ENCODE data around the gene IL16.
"Not testable (repeated sequence)": the region's sequence is repeated elsewhere in the genome, so short reads cannot be mapped to it uniquely, and the experiment has no call there.

IL16 gene

DNA sequence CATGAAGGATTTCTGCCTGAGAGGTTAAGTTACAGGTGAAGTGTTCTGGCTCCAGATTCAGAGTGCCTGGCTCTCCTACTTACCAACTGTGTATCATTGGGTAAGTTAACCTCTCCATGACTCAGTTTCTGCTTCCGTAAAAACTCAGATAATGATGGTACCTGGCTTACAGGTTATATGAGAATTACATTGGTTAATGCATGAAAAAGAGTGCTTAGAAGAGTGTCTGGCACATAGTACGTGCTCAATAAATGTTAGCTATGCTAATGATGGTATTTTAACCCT, 38.8 kb upstream of the IL16 start:
- no peak for TF ChIP-seq ZFX (IDR thresholded peaks at IDR 0.05; ENCODE audit: borderline replicate concordance)
- TF ChIP-seq, protein P1, sequence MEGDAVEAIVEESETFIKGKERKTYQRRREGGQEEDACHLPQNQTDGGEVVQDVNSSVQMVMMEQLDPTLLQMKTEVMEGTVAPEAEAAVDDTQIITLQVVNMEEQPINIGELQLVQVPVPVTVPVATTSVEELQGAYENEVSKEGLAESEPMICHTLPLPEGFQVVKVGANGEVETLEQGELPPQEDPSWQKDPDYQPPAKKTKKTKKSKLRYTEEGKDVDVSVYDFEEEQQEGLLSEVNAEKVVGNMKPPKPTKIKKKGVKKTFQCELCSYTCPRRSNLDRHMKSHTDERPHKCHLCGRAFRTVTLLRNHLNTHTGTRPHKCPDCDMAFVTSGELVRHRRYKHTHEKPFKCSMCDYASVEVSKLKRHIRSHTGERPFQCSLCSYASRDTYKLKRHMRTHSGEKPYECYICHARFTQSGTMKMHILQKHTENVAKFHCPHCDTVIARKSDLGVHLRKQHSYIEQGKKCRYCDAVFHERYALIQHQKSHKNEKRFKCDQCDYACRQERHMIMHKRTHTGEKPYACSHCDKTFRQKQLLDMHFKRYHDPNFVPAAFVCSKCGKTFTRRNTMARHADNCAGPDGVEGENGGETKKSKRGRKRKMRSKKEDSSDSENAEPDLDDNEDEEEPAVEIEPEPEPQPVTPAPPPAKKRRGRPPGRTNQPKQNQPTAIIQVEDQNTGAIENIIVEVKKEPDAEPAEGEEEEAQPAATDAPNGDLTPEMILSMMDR (IDR thresholded peaks at IDR 0.05), result no peak
- H3K27ac ChIP-seq, result no peak overlapping the region

- not testable (repeated sequence) for H3K27ac ChIP-seq
Measured at GRCh38 chr15:81158561-81158960, 38.1 kb upstream of the IL16 start.

DNA sequence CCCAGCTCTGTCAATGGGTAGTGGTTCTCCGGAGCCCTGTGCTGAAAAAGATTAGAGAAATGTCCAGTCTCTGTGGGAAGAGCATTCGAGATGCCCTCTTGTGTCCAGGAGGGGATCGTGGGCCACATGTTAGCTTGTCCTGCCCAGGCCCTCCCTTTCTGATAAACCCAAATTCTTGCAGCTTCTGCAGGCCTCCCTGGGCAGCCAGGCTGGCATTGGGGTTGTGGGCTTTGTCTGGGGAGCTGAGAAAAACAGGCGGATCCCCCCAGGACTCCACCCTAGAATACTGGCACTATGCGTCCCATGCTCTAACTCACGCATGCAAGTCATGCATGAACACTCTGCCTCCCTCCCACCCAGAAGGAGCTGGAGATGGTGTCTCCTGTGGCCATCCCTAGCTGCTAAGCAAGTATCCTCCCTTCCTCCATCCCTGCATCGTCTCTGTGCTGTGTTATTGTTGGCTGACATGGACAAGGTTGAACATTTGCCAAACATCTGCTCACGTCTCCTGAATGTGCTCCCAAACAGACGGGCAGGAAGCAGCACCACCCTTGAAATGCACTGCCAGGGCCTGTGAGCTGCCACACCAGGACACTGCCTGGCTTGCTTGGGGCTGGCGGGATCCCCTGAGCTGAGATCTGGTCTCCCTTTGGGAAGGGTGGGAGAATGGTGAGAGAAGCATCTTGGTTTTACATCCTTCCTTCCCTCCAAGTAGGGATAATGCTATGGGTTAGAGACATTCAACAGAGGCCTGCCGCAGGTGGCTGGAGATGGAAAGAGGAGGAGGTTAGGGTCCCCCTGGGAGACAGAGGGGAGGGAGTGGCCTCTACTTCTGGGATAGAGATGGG, 36.1 kb upstream of the IL16 start:
- no peak overlapping the region for H3K27ac ChIP-seq
- TF ChIP-seq, protein P1 (IDR thresholded peaks at IDR 0.05), result no peak
- no peak for TF ChIP-seq ZFX (IDR thresholded peaks at IDR 0.05; ENCODE audit: borderline replicate concordance)

- TF ChIP-seq ZFX (IDR thresholded peaks at IDR 0.05; ENCODE audit: borderline replicate concordance), result no peak
- TF ChIP-seq, protein P1 (IDR thresholded peaks at IDR 0.05), result no peak
- no peak overlapping the region for H3K27ac ChIP-seq
Measured at GRCh38 chr15:81161160-81161673, 35.5 kb upstream of the IL16 start.

DNA sequence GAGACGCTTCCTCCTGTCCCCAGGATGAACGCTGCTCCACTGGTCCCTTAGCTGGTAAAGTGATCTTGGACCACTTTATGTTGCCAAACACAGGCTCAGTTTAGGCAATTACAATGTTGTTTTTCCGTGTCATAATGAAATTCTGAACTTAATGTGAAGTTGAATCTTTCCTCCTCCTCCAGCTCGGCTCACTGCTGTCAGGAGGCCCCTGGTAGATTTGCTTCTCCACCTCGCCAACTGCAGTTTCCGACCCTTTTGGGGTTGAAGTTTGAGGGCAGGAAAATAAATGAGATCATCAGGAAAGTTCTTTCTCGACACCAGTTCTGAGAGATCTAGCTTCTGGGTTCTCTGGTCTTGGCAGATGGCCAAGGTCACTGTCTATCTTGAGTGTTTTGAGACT, 34.8 kb upstream of the IL16 start:
- TF ChIP-seq, protein P1 (IDR thresholded peaks at IDR 0.05), result no peak
- TF ChIP-seq ZFX (IDR thresholded peaks at IDR 0.05; ENCODE audit: borderline replicate concordance), result no peak
- H3K27ac ChIP-seq, result no peak overlapping the region

DNA sequence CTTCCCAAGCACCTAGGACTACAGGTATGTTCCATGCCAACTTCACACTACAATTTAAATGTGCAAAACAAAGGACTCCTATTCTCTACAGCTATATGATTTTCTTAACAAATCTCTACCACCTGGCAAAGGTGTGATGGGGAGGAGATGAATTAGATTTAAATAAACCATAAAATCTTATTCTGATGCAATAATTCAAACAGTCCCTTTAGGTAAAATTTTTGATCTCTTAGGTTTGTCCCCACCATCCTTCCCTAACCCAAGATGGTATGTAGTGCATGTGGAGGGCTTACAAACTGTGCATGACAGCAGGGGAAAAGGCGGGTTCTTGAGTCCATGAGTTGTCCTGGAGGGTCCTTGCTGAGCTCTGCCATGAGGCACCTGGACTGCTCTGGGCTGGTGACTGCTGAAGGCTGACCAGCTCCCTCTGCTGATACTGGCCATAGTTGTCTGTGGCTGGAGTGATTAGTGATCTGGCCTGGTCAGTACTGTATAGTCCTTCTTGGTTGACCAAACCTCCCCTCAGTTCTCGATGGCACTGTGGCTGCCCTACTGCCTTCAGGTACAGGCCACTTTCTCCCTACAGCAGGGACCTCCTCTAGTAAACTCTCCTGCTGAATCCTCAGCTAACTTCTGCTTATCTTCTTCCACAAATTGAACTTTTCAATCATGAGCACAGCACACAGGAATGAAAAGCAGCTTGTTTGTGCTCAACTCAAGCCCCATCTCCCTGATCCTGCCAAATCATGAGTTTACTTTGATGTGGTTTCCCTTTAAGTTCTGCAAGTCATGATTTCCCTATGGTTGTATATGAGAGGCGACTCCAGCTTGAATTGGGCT, 32.5 kb upstream of the IL16 start:
- H3K27ac ChIP-seq, result no peak overlapping the region
- TF ChIP-seq ZFX (IDR thresholded peaks at IDR 0.05; ENCODE audit: borderline replicate concordance), result no peak

DNA sequence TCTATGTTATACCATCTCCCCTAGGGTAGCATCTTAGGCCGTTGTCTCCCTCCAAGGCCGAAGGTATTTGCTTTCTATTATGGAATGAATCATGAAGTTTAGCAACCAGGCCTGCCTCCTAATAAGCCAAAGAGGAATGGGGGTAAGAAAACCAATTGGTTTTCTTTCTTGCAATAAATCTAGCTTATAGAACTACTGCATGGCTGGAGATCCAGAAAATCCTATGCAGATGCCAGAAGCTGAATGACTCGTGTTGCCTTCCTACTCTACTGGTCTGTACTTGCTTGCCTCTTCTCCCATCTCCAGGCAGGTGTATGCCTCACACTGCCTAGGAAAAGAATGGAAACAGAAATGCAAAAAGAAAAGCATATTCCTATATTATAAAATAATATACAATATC, 31.1 kb upstream of the IL16 start:
- no peak for TF ChIP-seq ZFX (IDR thresholded peaks at IDR 0.05; ENCODE audit: borderline replicate concordance)
- TF ChIP-seq, protein P1 (IDR thresholded peaks at IDR 0.05), result no peak
- H3K27ac ChIP-seq, result no peak overlapping the region

- no peak overlapping the region for H3K27ac ChIP-seq
- no peak for TF ChIP-seq ZFX (IDR thresholded peaks at IDR 0.05; ENCODE audit: borderline replicate concordance)
- TF ChIP-seq, protein P1 (IDR thresholded peaks at IDR 0.05), result no peak
Measured at GRCh38 chr15:81166636-81167305, 29.9 kb upstream of the IL16 start.

Data from 22Rv1 (cell line).